Stimulated activated CD8-positive, alpha-beta memory T cell treated with anti-CD3 and anti-CD28 coated beads, Interleukin-7, amount 100 ng/mL, for 24 hours (primary cell): ENCODE results near the gene NCEH1.

ENCODE experiments used
- DNase-seq: peaks from one replicate; pipeline ENCODE4 v3.0.0-alpha.2; 2020; ENCODE audit warnings: low read depth

The NCEH1 gene

GRCh38 chr3:172646439-172647015 lies 64.3 kb downstream of the NCEH1 start:
- DNase-seq: no peak

- no peak for DNase-seq
These were observed 66.6 kb downstream of the NCEH1 start for GRCh38 chr3:172644258-172644657.

- DNase-seq: no peak
These were observed 67.2 kb downstream of the NCEH1 start for GRCh38 chr3:172643506-172644179.

- DNase-seq: no peak
These were observed 69.6 kb downstream of the NCEH1 start for GRCh38 chr3:172641291-172641690.

- no peak for DNase-seq
These were observed 70.1 kb downstream of the NCEH1 start for GRCh38 chr3:172640751-172641150.

GRCh38 chr3:172635588-172635987 lies 75.3 kb downstream of the NCEH1 start:
- no peak for DNase-seq

- no peak for DNase-seq
These were observed 75.9 kb downstream of the NCEH1 start for GRCh38 chr3:172634948-172635347.

- no peak for DNase-seq
These were observed 80.6 kb downstream of the NCEH1 start for GRCh38 chr3:172630316-172630715.

- no peak for DNase-seq
These were observed 81.4 kb downstream of the NCEH1 start for GRCh38 chr3:172629470-172629869.

- DNase-seq: no peak
These were observed 83.6 kb downstream of the NCEH1 start for GRCh38 chr3:172627057-172627809.

- DNase-seq: no peak
These were observed 84.7 kb downstream of the NCEH1 start for GRCh38 chr3:172626021-172626640.

- no peak for DNase-seq
These were observed 85.5 kb downstream of the NCEH1 start for GRCh38 chr3:172625404-172625803.

GRCh38 chr3:172624999-172625398 lies 85.9 kb downstream of the NCEH1 start:
- no peak for DNase-seq

- no peak for DNase-seq
These were observed 87.8 kb downstream of the NCEH1 start for GRCh38 chr3:172622916-172623700.

GRCh38 chr3:172622156-172622555 lies 88.7 kb downstream of the NCEH1 start:
- DNase-seq: no peak

- no peak for DNase-seq
These were observed 92.9 kb downstream of the NCEH1 start for GRCh38 chr3:172617976-172618375.

GRCh38 chr3:172617013-172617706 lies 93.7 kb downstream of the NCEH1 start:
- no peak for DNase-seq

GRCh38 chr3:172616031-172616461 lies 94.8 kb downstream of the NCEH1 start:
- no peak for DNase-seq

GRCh38 chr3:172615296-172615695 lies 95.6 kb downstream of the NCEH1 start:
- DNase-seq: no peak

GRCh38 chr3:172614340-172615274 lies 96.3 kb downstream of the NCEH1 start:
- no peak for DNase-seq
